ENCODE results near the gene SLC38A9.

Gene SLC38A9

DNA sequence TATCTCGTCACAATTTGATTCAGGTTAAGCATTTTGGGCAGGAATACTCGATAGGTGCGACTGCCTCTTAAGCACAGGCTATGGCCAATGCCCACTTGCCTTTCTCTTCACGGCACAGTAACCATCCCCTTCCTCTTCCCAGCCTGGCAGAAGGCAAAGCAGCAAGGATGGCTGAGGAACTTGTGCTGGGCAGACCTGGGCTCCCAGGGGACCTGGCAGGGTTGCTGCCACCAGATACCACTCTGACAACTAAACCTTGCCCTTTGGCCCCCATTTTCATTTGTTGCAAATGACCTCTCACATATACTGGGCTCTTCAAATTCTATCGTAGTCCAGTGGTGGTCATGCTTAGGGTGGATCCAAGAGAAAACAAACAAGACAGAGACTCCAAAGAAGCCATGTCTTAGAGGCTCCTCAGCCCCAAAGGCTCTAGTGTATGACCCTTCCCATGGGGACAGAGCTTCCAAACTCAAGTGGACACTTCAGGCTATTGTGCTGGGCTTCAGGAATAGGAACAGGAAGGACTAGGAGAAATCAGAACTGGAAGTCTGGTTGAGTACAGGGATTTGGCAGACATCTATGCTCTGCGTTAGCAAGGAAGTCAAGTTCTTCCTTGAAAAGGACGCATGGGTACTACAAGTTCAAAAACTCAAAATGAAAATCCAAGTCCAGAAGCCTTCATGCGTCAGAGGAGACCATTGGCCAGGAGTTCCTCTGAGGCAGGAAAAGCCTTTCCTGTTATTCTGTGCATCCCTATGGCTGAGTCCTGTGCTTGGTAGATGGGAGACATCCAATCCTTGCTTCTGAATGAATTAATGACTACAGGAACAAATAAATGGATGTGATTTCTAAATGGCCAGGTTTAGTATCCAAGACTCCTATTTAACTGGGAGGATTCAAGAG, 112.7 kb downstream of the SLC38A9 start:
- TF ChIP-seq, protein P1, sequence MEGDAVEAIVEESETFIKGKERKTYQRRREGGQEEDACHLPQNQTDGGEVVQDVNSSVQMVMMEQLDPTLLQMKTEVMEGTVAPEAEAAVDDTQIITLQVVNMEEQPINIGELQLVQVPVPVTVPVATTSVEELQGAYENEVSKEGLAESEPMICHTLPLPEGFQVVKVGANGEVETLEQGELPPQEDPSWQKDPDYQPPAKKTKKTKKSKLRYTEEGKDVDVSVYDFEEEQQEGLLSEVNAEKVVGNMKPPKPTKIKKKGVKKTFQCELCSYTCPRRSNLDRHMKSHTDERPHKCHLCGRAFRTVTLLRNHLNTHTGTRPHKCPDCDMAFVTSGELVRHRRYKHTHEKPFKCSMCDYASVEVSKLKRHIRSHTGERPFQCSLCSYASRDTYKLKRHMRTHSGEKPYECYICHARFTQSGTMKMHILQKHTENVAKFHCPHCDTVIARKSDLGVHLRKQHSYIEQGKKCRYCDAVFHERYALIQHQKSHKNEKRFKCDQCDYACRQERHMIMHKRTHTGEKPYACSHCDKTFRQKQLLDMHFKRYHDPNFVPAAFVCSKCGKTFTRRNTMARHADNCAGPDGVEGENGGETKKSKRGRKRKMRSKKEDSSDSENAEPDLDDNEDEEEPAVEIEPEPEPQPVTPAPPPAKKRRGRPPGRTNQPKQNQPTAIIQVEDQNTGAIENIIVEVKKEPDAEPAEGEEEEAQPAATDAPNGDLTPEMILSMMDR (IDR thresholded peaks at IDR 0.05), result no peak
- peak overlapping the region; percentile 85 to 90 for H3K27ac ChIP-seq
- no peak for DNase-seq (ENCODE audit: low spot score)
- H3K4me3 ChIP-seq, result no peak overlapping the region

GRCh38 chr5:55597014-55597981, 114.8 kb downstream of the SLC38A9 start:
- Histone ChIP-seq H3K27ac (peak overlapping the region; percentile 68 to 91), H3K4me3 (no peak overlapping the region)
- DNase-seq (ENCODE audit: low spot score), result no peak
- TF ChIP-seq, protein P1 (IDR thresholded peaks at IDR 0.05), result no peak

- TF ChIP-seq, protein P1 (IDR thresholded peaks at IDR 0.05), result no peak
- no peak for DNase-seq (ENCODE audit: low spot score)
- Histone ChIP-seq H3K27ac (peak overlapping the region; percentile 56 to 68), H3K4me3 (no peak overlapping the region)
Measured at GRCh38 chr5:55594671-55595070, 117.5 kb downstream of the SLC38A9 start.

DNA sequence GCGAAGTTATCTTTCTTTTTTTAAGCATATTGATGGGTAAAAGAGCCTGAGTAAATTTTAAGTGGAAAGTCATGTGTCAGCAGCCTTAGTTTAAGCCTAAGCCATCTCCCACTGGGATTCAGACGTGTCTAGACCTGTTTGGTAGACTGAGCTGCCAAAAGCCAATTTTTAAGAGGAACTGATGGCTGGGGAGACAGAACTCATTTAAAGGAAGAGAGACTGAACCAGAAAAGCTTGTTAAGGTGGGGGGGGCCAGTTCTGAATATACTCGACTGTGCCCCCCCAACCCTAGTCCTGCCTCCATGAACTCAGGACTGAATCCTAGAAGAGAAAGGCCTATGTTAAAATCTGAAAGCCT, 119.0 kb downstream of the SLC38A9 start:
- TF ChIP-seq, protein P1 (IDR thresholded peaks at IDR 0.05), result no peak
- no peak for DNase-seq (ENCODE audit: low spot score)
- no peak overlapping the region for H3K4me3 ChIP-seq
- H3K27ac ChIP-seq, result peak overlapping the region; percentile 21 to 67

GRCh38 chr5:55592388-55593114, 119.6 kb downstream of the SLC38A9 start:
- Histone ChIP-seq H3K27ac (peak overlapping the region; percentile 21 to 67), H3K4me3 (no peak overlapping the region)

GRCh38 chr5:55591686-55592085, 120.4 kb downstream of the SLC38A9 start:
- DNase-seq (ENCODE audit: low spot score), result no peak
- H3K4me3 ChIP-seq, result no peak overlapping the region
- TF ChIP-seq, protein P1 (IDR thresholded peaks at IDR 0.05), result no peak
- peak overlapping the region; percentile 24 to 75 for H3K27ac ChIP-seq

More at GRCh38 chr5:55592388-55593114, 119.6 kb downstream of the SLC38A9 start:
- no peak for DNase-seq (ENCODE audit: low spot score)
- TF ChIP-seq, protein P1 (IDR thresholded peaks at IDR 0.05), result no peak

All from coronary artery (tissue), 2 donors.